Lung (tissue), 12 donors: ENCODE measurements around the gene NKTR. TPM values are rescaled to one million over a fixed set of nuclear protein-coding genes. Genes with fewer than 3 reads are reported as not detected.

ENCODE experiments used
- ATAC-seq: fragments of 200-7000 bp; cut with Tn5 transposase; one replicate; pipeline ENCODE4 v1.9.1; 2020; ENCODE audit warnings: moderate number of reproducible peaks; ENCODE audit not compliant: insufficient read depth, low FRiP score
- DNase-seq, 3 donors: peaks; one replicate each; pipeline ENCODE4 v3.0.0-alpha.2; 2013 to 2017
- H3K27ac ChIP-seq, 2 donors: one replicate each; pipeline ENCODE4 v1.5.1; 2013; ENCODE audit warnings: mild to moderate bottlenecking in 2 of 2, moderate library complexity in 2 of 2, control low read depth in 1 of 2, inconsistent platforms in 1 of 2, low read depth in 1 of 2, low read length in 1 of 2
- H3K27me3 ChIP-seq, 3 donors: one replicate each; pipeline ENCODE4 v1.5.1; 2013; ENCODE audit warnings: low read length in 2 of 3; ENCODE audit not compliant: control insufficient read depth in 3 of 3, insufficient read depth in 3 of 3
- H3K36me3 ChIP-seq, 4 donors: one replicate each; pipeline ENCODE4 v1.5.1; 2013; ENCODE audit warnings: low read length in 4 of 4, mild to moderate bottlenecking in 1 of 4, moderate library complexity in 1 of 4; ENCODE audit not compliant: control insufficient read depth in 4 of 4, insufficient read depth in 4 of 4
- H3K4me1 ChIP-seq, 5 donors: one replicate each; pipeline ENCODE4 v1.5.1; 2013; ENCODE audit warnings: low read length in 5 of 5, mild to moderate bottlenecking in 2 of 5, moderate library complexity in 1 of 5; ENCODE audit not compliant: control insufficient read depth in 5 of 5, insufficient read depth in 5 of 5
- H3K4me3 ChIP-seq: one replicate; pipeline ENCODE4 v1.5.1; 2013; ENCODE audit warnings: mild to moderate bottlenecking, control low read depth, moderate library complexity
- H3K9ac ChIP-seq, 2 donors: one replicate each; pipeline ENCODE4 v1.5.1; 2013; ENCODE audit warnings: low read length in 2 of 2, control low read depth in 1 of 2; ENCODE audit not compliant: insufficient read depth in 1 of 2
- H3K9me3 ChIP-seq, 4 donors: one replicate each; pipeline ENCODE4 v1.5.1; 2013; ENCODE audit warnings: low read length in 3 of 4, mild to moderate bottlenecking in 1 of 4, moderate library complexity in 1 of 4; ENCODE audit not compliant: control insufficient read depth in 4 of 4, insufficient read depth in 3 of 4
- CTCF ChIP-seq: IDR thresholded peaks from 2 replicates; pipeline ENCODE4 v1.5.1; 2012; ENCODE audit warnings: mild to moderate bottlenecking; ENCODE audit errors: control extremely low read depth, extremely low read depth
- WGBS, 2 donors: extraction: QIAGEN DNeasy Blood & Tissue Kit; methylation state at CpG; one replicate each; pipeline ENCODE4 v1.1.7; 2013; 5-methylcytosine and 5-hydroxymethylcytosine counted together
- polyA plus RNA-seq, 2 donors: library from polyadenylated mRNA; stranded (reverse); fragments of 200-250 nt; gene quantifications; one replicate each; pipeline ENCODE4 v1.2.1, GENCODE V29; 2013
- total RNA-seq, 2 donors: library from RNA; depleted of rRNA in 1 of 2; stranded (reverse); fragments of >200 nt in 1 of 2; gene quantifications; one replicate each; pipeline ENCODE4 v1.2.1, GENCODE V29; 2014 to 2021
- donor health status: control.
- donor health status: control.
- donor health status: Bipolar disorder and iron deficiency.
- donor health status: healthy.
- donor health status: DM: yes; HTN: yes; CAD: no.

NKTR gene
- total and polyA plus RNA-seq, 4 donors: 15.3 to 291 (median 52.9) TPM

- Histone ChIP-seq H3K9me3 (no peaks in the 10 kb centered on the region), H3K4me1 (peaks cover 0 to 2% (median 0%) of the 10 kb centered on the region in 5 donors), H3K27ac (no peak overlapping the region), H3K27me3 (no peaks in the 10 kb centered on the region), H3K36me3 (peaks cover 0 to 17% (median 0%) of the 10 kb centered on the region in 4 donors), H3K4me3 (no peak overlapping the region), H3K9ac (no peak overlapping the region)
- WGBS, 2 donors: 96% methylated on average over 5 of the region's 5 CpGs
- TF ChIP-seq CTCF: no peak
- DNase-seq (no peak), ATAC-seq (no peak)
Measured at GRCh38 chr3:42661593-42662022, 61.1 kb downstream of the NKTR start.

- Histone ChIP-seq H3K9ac (no peak overlapping the region), H3K36me3 (peaks cover 0 to 17% (median 0%) of the 10 kb centered on the region in 4 donors), H3K27ac (no peak overlapping the region), H3K4me1 (peaks cover 0 to 3% (median under 1%) of the 10 kb centered on the region in 5 donors), H3K4me3 (no peak overlapping the region), H3K9me3 (no peaks in the 10 kb centered on the region), H3K27me3 (no peaks in the 10 kb centered on the region)
- TF ChIP-seq CTCF: no peak
- ATAC-seq (no peak), DNase-seq (no peak)
- 88 to 94% methylated on average over 7 of the region's 7 CpGs for WGBS, 2 donors
Measured at GRCh38 chr3:42662037-42662812, 61.7 kb downstream of the NKTR start.

- H3K4me1 ChIP-seq: peaks cover 0 to 7% (median 2%) of the 10 kb centered on the region in 5 donors
Measured at GRCh38 chr3:42662813-42663535, 62.5 kb downstream of the NKTR start.

More at GRCh38 chr3:42662813-42663535, 62.5 kb downstream of the NKTR start:
- no peak for ATAC-seq
- H3K27me3 ChIP-seq: no peaks in the 10 kb centered on the region
- no peak for DNase-seq
- no peak for TF ChIP-seq CTCF
- 88% methylated on average over 11 to 12 of the region's 12 CpGs for WGBS, 2 donors
- H3K9ac ChIP-seq: no peak overlapping the region
- H3K27ac ChIP-seq: no peak overlapping the region
- no peaks in the 10 kb centered on the region for H3K9me3 ChIP-seq
- no peak overlapping the region for H3K4me3 ChIP-seq
- peaks cover 0 to 16% (median 0%) of the 10 kb centered on the region in 4 donors for H3K36me3 ChIP-seq
